Spinal cord (tissue), 10 donors: ENCODE measurements around the gene UVSSA. TPM values are rescaled to one million over a fixed set of nuclear protein-coding genes. Genes with fewer than 3 reads are reported as not detected.

Experiments
- DNase-seq, 6 donors: peaks; one replicate each; pipeline versions ENCODE4 v3.0.0 to v3.0.0-alpha.2; 2013 to 2015; ENCODE audit warnings: low spot score in 6 of 6, low read depth in 4 of 6
- H3K27ac ChIP-seq: one replicate; pipeline ENCODE4 v1.5.1; 2013; ENCODE audit warnings: low read depth, low read length, control low read depth
- H3K27me3 ChIP-seq: one replicate; pipeline ENCODE4 v1.6.1; 2013; ENCODE audit warnings: low read length; ENCODE audit not compliant: control insufficient read depth, insufficient read depth
- H3K36me3 ChIP-seq: one replicate; pipeline ENCODE4 v1.6.1; 2013; ENCODE audit warnings: low read length; ENCODE audit not compliant: control insufficient read depth, insufficient read depth
- H3K4me1 ChIP-seq: one replicate; pipeline ENCODE4 v1.6.1; 2013; ENCODE audit warnings: low read length; ENCODE audit not compliant: control insufficient read depth, insufficient read depth
- H3K4me3 ChIP-seq: one replicate; pipeline ENCODE4 v1.5.1; 2013; ENCODE audit warnings: low read depth, low read length, control low read depth
- H3K9me3 ChIP-seq: one replicate; pipeline ENCODE4 v1.6.1; 2013; ENCODE audit warnings: low read length; ENCODE audit not compliant: control insufficient read depth, insufficient read depth
- WGBS: methylation state at CpG from one replicate; pipeline ENCODE4 v1.1.5; 2013; ENCODE audit warnings: missing lambda C conversion rate; ENCODE audit not compliant: insufficient coverage; 5-methylcytosine and 5-hydroxymethylcytosine counted together
- polyA plus RNA-seq, 2 donors: library from polyadenylated mRNA; unstranded; fragments of 120-200 nt; gene quantifications; one replicate each; pipeline ENCODE4 v1.2.1, GENCODE V29; 2013; ENCODE audit not compliant: insufficient read length in 2 of 2
- total RNA-seq, 2 donors: library from RNA; depleted of rRNA in 1 of 2; stranded (reverse); fragments of 120-200 nt in 1 of 2; fragments of >200 nt in 1 of 2; gene quantifications; one replicate each; pipeline versions ENCODE4 v1.2.3 to v1.2.4, GENCODE V29; 2013 to 2014
- donor health status: healthy.

UVSSA gene
- total and polyA plus RNA-seq, 4 donors, result 7.5 to 27.7 (median 17.1) TPM

- Histone ChIP-seq H3K4me3 (no peak overlapping the region), H3K9me3 (no peaks in the 10 kb centered on the region), H3K4me1 (peaks cover 28% of the 10 kb centered on the region), H3K36me3 (peaks cover 73% of the 10 kb centered on the region), H3K27ac (no peak overlapping the region), H3K27me3 (no peaks in the 10 kb centered on the region)
- DNase-seq, result peak in 1 of 6 donors; percentile 66
- 85% methylated on average over 8 of the region's 11 CpGs for WGBS
Observed at GRCh38 chr4:1363513-1363912, 16.5 kb downstream of the UVSSA start.

DNA sequence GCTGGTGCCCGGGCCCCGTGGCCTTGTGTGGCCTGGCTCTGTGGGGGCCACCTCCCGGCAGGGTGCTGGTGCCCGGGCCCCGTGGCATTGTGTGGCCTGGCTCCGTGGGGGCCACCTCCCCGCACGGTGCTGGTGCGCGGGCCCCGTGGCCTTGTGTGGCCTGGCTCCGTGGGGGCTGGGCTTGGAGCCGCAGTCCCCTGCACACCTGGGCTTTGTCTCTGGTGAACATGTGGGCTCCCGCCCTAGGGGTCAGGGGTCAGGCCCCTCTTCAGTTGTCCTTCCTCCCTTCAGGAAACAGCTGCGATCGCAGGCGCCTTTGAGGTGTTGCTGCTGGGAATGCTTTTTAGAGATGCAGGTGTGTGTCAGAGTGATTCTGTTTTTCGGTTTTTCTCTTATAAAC, 17.2 kb downstream of the UVSSA start:
- 91% methylated on average over 13 of the region's 18 CpGs for WGBS
- no peak for DNase-seq
- Histone ChIP-seq H3K4me3 (no peak overlapping the region), H3K27me3 (no peaks in the 10 kb centered on the region), H3K36me3 (peaks cover 76% of the 10 kb centered on the region), H3K27ac (no peak overlapping the region), H3K4me1 (peaks cover 24% of the 10 kb centered on the region), H3K9me3 (no peaks in the 10 kb centered on the region)

- Histone ChIP-seq H3K4me3 (no peak overlapping the region), H3K27me3 (no peaks in the 10 kb centered on the region), H3K4me1 (peaks cover 25% of the 10 kb centered on the region), H3K27ac (no peak overlapping the region), H3K9me3 (no peaks in the 10 kb centered on the region), H3K36me3 (peaks cover 75% of the 10 kb centered on the region)
- WGBS, result 93% methylated on average over 13 of the region's 13 CpGs
- DNase-seq, result no peak
Observed at GRCh38 chr4:1364748-1365147, 17.7 kb downstream of the UVSSA start.

GRCh38 chr4:1365271-1366178, 18.5 kb downstream of the UVSSA start:
- H3K27ac ChIP-seq, result no peak overlapping the region
- no peak for DNase-seq
- H3K4me3 ChIP-seq, result no peak overlapping the region
- H3K4me1 ChIP-seq, result peaks cover 22% of the 10 kb centered on the region
- no peaks in the 10 kb centered on the region for H3K27me3 ChIP-seq
- 83% methylated on average over 22 of the region's 25 CpGs for WGBS
- H3K9me3 ChIP-seq, result no peaks in the 10 kb centered on the region
- peaks cover 72% of the 10 kb centered on the region for H3K36me3 ChIP-seq

DNA sequence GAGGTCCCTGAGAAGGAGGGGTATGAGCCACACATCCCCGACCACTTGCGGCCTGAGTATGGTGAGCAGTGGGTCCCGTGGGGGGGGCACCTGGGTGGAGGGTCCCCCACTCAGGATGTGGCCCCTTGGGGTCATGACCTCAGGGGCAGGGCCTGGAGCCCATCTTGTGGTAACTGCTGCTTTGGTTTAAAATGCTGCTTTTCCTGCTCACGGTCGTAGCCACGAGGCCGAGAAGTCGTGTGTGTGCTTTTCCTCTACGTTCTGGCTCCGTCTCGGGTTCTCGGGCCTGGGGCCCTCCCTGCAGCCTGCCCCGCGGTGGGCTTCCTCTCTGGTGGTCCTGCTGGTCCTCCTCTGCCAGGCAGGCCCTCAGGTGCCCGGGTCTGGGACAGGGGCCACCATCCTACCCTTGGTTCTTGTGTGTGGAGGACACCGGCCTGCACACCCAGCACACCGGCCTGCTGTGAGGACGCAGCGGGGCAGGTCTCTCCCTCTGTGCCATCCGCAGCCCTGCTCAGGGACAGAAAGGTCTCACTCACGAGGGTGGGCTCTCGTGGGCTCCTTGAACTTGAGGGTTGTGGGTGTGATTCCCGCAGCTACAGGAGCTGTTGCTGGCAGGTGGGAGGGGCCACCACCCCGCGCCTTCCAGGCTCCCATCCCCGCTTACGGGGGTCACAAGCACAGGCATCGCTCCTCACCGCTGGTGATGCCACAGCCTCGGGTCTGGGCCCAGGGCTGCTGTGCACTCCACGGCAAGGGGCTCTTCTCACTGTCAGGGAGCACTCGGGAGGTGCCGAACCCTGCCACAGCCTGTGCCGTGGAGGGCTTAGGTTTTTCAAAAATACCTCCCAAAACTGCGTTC, 19.6 kb downstream of the UVSSA start:
- no peak overlapping the region for H3K4me3 ChIP-seq
- H3K36me3 ChIP-seq, result peaks cover 65% of the 10 kb centered on the region
- peaks cover 14% of the 10 kb centered on the region for H3K4me1 ChIP-seq
- H3K27me3 ChIP-seq, result no peaks in the 10 kb centered on the region
- H3K27ac ChIP-seq, result no peak overlapping the region
- DNase-seq, result no peak
- 96% methylated on average over 32 of the region's 35 CpGs for WGBS
- H3K9me3 ChIP-seq, result no peaks in the 10 kb centered on the region

DNA sequence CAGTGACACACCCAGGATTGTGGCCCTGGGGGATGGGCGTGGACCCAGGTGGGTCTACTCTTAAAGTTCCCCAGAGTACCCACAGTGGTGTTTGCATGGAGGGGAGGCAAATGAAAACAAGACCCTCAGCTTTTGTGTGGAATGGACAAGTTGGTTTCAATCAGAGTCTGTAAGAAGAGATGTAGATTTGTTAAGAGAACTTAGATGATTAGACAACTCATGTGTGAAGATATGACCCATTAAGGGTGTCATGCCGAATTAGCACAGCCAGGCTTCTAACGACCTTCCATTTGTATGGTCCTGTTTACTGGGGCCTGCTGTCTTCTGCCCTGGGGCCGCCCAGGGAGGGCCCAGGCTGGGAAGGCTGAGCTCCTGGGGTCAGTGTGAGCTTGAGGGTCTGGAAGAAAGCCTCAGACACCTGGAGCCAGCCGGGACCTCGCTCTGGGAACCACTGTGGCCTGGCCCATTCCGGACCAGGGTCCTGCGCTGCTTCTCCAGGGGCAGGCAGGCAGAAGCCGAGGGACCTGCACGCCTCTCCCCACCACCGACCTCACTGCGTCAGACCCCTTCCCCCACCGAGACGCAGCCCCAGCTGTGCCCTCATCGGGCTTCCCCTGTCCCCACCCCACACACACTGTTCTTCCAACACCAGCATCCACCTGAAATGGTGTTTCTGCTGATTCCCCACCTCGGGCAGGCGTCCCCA, 20.4 kb downstream of the UVSSA start:
- H3K36me3 ChIP-seq, result peaks cover 60% of the 10 kb centered on the region
- H3K27me3 ChIP-seq, result no peaks in the 10 kb centered on the region
- WGBS, result 92% methylated on average over 16 of the region's 17 CpGs
- peaks cover 14% of the 10 kb centered on the region for H3K4me1 ChIP-seq
- no peak overlapping the region for H3K4me3 ChIP-seq
- no peak for DNase-seq
- H3K27ac ChIP-seq, result no peak overlapping the region
- H3K9me3 ChIP-seq, result no peaks in the 10 kb centered on the region

GRCh38 chr4:1367936-1368289, 20.9 kb downstream of the UVSSA start:
- H3K4me1 ChIP-seq, result peaks cover 10% of the 10 kb centered on the region
- H3K27me3 ChIP-seq, result no peaks in the 10 kb centered on the region
- H3K9me3 ChIP-seq, result no peaks in the 10 kb centered on the region
- no peak overlapping the region for H3K4me3 ChIP-seq
- peaks cover 59% of the 10 kb centered on the region for H3K36me3 ChIP-seq
- 89% methylated on average over 10 of the region's 10 CpGs for WGBS
- no peak overlapping the region for H3K27ac ChIP-seq
- no peak for DNase-seq

GRCh38 chr4:1368421-1369090, 21.5 kb downstream of the UVSSA start:
- Histone ChIP-seq H3K4me1 (peaks cover 10% of the 10 kb centered on the region), H3K27me3 (no peaks in the 10 kb centered on the region), H3K4me3 (no peak overlapping the region), H3K9me3 (no peaks in the 10 kb centered on the region), H3K27ac (no peak overlapping the region), H3K36me3 (peaks cover 60% of the 10 kb centered on the region)
- WGBS, result 80% methylated on average over 23 of the region's 24 CpGs
- DNase-seq, result no peak

DNA sequence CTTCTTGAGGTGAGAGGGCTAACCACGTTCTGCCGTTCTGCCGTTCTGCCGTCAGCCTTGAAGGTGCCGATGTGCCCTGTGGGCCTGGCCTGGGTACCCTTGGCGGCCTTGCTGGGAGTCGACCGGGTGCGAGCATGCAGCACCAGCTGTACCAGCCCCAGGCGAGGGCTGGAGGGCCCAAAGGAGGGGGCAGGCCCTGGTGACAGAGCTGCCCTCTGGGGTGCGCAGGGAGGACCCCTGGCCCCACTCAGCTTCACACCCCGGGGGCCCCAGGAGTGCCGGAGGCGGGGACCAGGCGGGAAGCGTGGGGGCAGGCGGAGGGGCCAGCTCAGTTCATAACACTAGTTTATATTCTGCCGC, 22.1 kb downstream of the UVSSA start:
- H3K27me3 ChIP-seq, result no peaks in the 10 kb centered on the region
- H3K9me3 ChIP-seq, result no peaks in the 10 kb centered on the region
- peaks cover 65% of the 10 kb centered on the region for H3K36me3 ChIP-seq
- no peak overlapping the region for H3K4me3 ChIP-seq
- H3K4me1 ChIP-seq, result peaks cover 10% of the 10 kb centered on the region
- no peak overlapping the region for H3K27ac ChIP-seq
- DNase-seq, result no peak
- 78% methylated on average over 12 of the region's 18 CpGs for WGBS
